WTC11 (cell line): Measurements from ENCODE around the gene CDK11B. TPM values are rescaled to one million over a fixed set of nuclear protein-coding genes. Genes with fewer than 3 reads are reported as not detected.

ENCODE experiments used
- ATAC-seq: fragments of 200-7000 bp; cut with Tn5 transposase; 2 replicates; pipeline ENCODE4 v1.10.0; 2021; ENCODE audit warnings: mild to moderate bottlenecking, moderate library complexity
- CTCF ChIA-PET: fragments of 300-600 bp; sonication (Branson Sonifier 250); formaldehyde crosslinking; loops from one replicate; lab custom pipeline; 2021; ENCODE audit warnings: antibody characterized with exemption; lab: Charles Lee
- POLR2A ChIA-PET: fragments of 350-600 bp; sonication (Branson Sonifier 250); formaldehyde crosslinking; loops from one replicate; lab custom pipeline; 2021; ENCODE audit warnings: antibody characterized with exemption; lab: Charles Lee
- DNase-seq: peaks from one replicate; pipeline ENCODE4 v3.0.0; 2021; ENCODE audit warnings: low spot score
- H3K27ac Mint-ChIP-seq: 2 replicates; pipeline ENCODE4 v1.8.0; 2021; ENCODE audit warnings: mixed read lengths
- H3K27me3 Mint-ChIP-seq: 2 replicates; pipeline ENCODE4 v1.8.0; 2021; ENCODE audit warnings: low read depth, mild to moderate bottlenecking, moderate library complexity, mixed read lengths
- H3K36me3 Mint-ChIP-seq: 2 replicates; pipeline ENCODE4 v1.8.0; 2021; ENCODE audit warnings: mixed read lengths
- H3K4me1 Mint-ChIP-seq: 2 replicates; pipeline ENCODE4 v1.8.0; 2022; ENCODE audit warnings: mixed read lengths
- H3K4me3 Mint-ChIP-seq: 2 replicates; pipeline ENCODE4 v1.8.0; 2021; ENCODE audit warnings: mild to moderate bottlenecking, moderate library complexity, mixed read lengths
- H3K9me3 Mint-ChIP-seq: 2 replicates; pipeline ENCODE4 v1.8.0; 2021; ENCODE audit warnings: mixed read lengths
- CBFB ChIP-seq: sonication (generic); formaldehyde crosslinking; IDR thresholded peaks from 2 replicates; pipeline ENCODE4 v1.8.1; 2022; ENCODE audit warnings: mild to moderate bottlenecking, low read depth, missing genetic modification reagents
- CREM ChIP-seq: sonication (generic); formaldehyde crosslinking; IDR thresholded peaks from 2 replicates; pipeline ENCODE4 v1.8.1; 2022; ENCODE audit warnings: mild to moderate bottlenecking, missing genetic modification reagents, moderate library complexity
- E2F5 ChIP-seq: sonication (generic); formaldehyde crosslinking; IDR thresholded peaks from 2 replicates; pipeline ENCODE4 v1.8.1; 2022; ENCODE audit warnings: mild to moderate bottlenecking, moderate library complexity, missing genetic modification reagents
- ESRRA ChIP-seq: sonication (generic); formaldehyde crosslinking; IDR thresholded peaks from 2 replicates; pipeline ENCODE4 v1.8.1; 2022; ENCODE audit warnings: mild to moderate bottlenecking, missing genetic modification reagents, borderline replicate concordance
- ETV6 ChIP-seq: sonication (generic); formaldehyde crosslinking; IDR thresholded peaks from 2 replicates; pipeline ENCODE4 v1.8.1; 2022; ENCODE audit warnings: mild to moderate bottlenecking, missing genetic modification reagents
- FOXK1 ChIP-seq: sonication (generic); formaldehyde crosslinking; IDR thresholded peaks from 2 replicates; pipeline ENCODE4 v1.8.0; 2022; ENCODE audit warnings: mild to moderate bottlenecking, moderate library complexity, missing genetic modification reagents
- GRHL2 ChIP-seq: fragments of 250-450 bp; sonication (Bioruptor Pico); IDR thresholded peaks from 2 replicates; pipeline ENCODE4 v1.8.0; 2022; ENCODE audit warnings: mild to moderate bottlenecking, moderate library complexity; ENCODE audit not compliant: insufficient replicate concordance, severe bottlenecking
- NR2C2 ChIP-seq: sonication (generic); formaldehyde crosslinking; IDR thresholded peaks from 2 replicates; pipeline ENCODE4 v1.8.0; 2022; ENCODE audit warnings: mild to moderate bottlenecking, missing genetic modification reagents
- PRRX2 ChIP-seq: fragments of 250-450 bp; sonication (Bioruptor Pico); IDR thresholded peaks from 2 replicates; pipeline ENCODE4 v1.8.0; 2021; ENCODE audit warnings: mild to moderate bottlenecking
- RELA ChIP-seq: sonication (generic); formaldehyde crosslinking; IDR thresholded peaks from 2 replicates; pipeline ENCODE4 v1.8.1; 2022; ENCODE audit warnings: missing genetic modification reagents, mild to moderate bottlenecking, borderline replicate concordance
- ZNF232 ChIP-seq: sonication (generic); formaldehyde crosslinking; IDR thresholded peaks from 2 replicates; pipeline ENCODE4 v1.8.0; 2022; ENCODE audit warnings: mild to moderate bottlenecking, missing genetic modification reagents
- total RNA-seq: library from RNA; stranded (reverse); gene quantifications from 3 replicates; pipeline ENCODE4 v1.2.3, GENCODE V29; 2021
- TF ChIP-seq, protein P1 (sequence below): sonication (generic); formaldehyde crosslinking; IDR thresholded peaks from 2 replicates; pipeline ENCODE4 v1.8.0; 2023; ENCODE audit warnings: missing genetic modification reagents, mild to moderate bottlenecking, borderline replicate concordance
- TF ChIP-seq, protein P2 (sequence below): sonication (generic); formaldehyde crosslinking; IDR thresholded peaks from 2 replicates; pipeline ENCODE4 v1.8.1; 2023; ENCODE audit warnings: mild to moderate bottlenecking, moderate library complexity, missing genetic modification reagents
- TF ChIP-seq, protein P3 (sequence below): fragments of 250-450 bp; sonication (Bioruptor Pico); IDR thresholded peaks from 2 replicates; pipeline ENCODE4 v1.9.0; 2021; ENCODE audit warnings: mild to moderate bottlenecking, borderline replicate concordance

The CDK11B gene
- total RNA-seq, 1 experiment from 2014 or later: 41.2 TPM

DNA sequence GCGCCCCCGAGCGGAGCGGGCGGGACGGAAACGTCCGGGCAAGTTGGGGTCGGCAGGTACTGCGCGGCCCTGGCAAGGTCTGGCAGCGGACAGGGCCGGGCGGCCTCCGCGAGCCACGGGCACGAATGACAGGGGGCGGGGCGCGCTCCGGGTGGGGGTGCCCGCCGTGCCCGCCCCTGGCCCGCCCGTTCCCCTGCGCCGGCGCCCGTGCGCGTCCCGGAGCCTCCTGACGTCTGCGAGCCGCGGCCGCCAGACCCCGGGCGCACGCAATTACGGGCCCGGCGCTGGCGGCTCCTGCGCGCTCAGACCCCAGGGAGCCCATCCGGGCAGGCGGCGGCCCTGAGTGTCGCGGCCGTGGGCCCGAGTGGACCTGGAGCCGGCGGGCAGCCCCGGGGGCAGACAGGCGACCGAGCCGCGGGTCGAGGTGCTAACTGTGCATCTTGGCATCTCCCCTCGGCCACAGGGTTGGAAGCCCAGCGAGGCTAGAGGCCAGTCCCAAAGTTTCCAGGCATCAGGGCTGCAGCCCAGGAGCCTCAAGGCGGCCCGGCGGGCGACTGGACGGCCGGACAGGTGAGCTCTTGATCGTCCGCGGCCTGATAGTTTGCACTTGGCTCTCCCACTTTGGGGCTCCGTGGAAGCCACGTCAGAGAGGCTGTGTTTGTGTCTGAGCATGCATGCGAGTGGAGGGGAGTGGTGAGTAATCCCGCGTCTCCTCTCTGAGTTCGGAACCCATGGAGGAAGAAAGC is 42.6 kb downstream of the CDK11B start:
- 0 out of 2 replicates have a peak, but pooled peaks cover 5% of the 10 kb centered on the region for H3K36me3 Mint-ChIP-seq
- DNase-seq: peak; percentile 15
- H3K4me3 Mint-ChIP-seq: peak overlapping the region; percentile 74
- H3K9me3 Mint-ChIP-seq: no peaks in the 10 kb centered on the region
- TF ChIP-seq, protein P1, sequence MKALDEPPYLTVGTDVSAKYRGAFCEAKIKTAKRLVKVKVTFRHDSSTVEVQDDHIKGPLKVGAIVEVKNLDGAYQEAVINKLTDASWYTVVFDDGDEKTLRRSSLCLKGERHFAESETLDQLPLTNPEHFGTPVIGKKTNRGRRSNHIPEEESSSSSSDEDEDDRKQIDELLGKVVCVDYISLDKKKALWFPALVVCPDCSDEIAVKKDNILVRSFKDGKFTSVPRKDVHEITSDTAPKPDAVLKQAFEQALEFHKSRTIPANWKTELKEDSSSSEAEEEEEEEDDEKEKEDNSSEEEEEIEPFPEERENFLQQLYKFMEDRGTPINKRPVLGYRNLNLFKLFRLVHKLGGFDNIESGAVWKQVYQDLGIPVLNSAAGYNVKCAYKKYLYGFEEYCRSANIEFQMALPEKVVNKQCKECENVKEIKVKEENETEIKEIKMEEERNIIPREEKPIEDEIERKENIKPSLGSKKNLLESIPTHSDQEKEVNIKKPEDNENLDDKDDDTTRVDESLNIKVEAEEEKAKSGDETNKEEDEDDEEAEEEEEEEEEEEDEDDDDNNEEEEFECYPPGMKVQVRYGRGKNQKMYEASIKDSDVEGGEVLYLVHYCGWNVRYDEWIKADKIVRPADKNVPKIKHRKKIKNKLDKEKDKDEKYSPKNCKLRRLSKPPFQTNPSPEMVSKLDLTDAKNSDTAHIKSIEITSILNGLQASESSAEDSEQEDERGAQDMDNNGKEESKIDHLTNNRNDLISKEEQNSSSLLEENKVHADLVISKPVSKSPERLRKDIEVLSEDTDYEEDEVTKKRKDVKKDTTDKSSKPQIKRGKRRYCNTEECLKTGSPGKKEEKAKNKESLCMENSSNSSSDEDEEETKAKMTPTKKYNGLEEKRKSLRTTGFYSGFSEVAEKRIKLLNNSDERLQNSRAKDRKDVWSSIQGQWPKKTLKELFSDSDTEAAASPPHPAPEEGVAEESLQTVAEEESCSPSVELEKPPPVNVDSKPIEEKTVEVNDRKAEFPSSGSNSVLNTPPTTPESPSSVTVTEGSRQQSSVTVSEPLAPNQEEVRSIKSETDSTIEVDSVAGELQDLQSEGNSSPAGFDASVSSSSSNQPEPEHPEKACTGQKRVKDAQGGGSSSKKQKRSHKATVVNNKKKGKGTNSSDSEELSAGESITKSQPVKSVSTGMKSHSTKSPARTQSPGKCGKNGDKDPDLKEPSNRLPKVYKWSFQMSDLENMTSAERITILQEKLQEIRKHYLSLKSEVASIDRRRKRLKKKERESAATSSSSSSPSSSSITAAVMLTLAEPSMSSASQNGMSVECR: peak; percentile 10; the same call in 1 of the 2 replicates
- TF ChIP-seq NR2C2: no peak
- CTCF ChIA-PET: interaction anchor here (1.4 kb wide), 1 partner anchor 13 kb away, joined by 7 read pairs; no protein-coding TSS in a partner anchor
- H3K27me3 Mint-ChIP-seq: no peaks in the 10 kb centered on the region
- POLR2A ChIA-PET: interaction anchor here (0.6 to 1.5 kb wide), 3 partner anchors 13 to 269 kb away, joined by 3 to 7 read pairs (median 7); no protein-coding TSS in a partner anchor
- peak; percentile 6 for ATAC-seq
- H3K27ac Mint-ChIP-seq: no peak overlapping the region
- H3K4me1 Mint-ChIP-seq: peaks cover 18% of the 10 kb centered on the region

- H3K27me3 Mint-ChIP-seq: no peaks in the 10 kb centered on the region
- DNase-seq (peak; percentile 97), ATAC-seq (peak; percentile 86)
- H3K4me1 Mint-ChIP-seq: peaks cover 18% of the 10 kb centered on the region
- peak within 1 kb of the TSS; percentile 73 for H3K27ac Mint-ChIP-seq
- H3K9me3 Mint-ChIP-seq: no peaks in the 10 kb centered on the region
- POLR2A ChIA-PET: interaction anchor here (0.6 to 1.5 kb wide), 3 partner anchors 14 to 268 kb away, joined by 3 to 7 read pairs (median 7); no protein-coding TSS in a partner anchor
- 0 out of 2 replicates have a peak, but pooled peaks cover 5% of the 10 kb centered on the region for H3K36me3 Mint-ChIP-seq
- CTCF ChIA-PET: interaction anchor here (0.6 to 2.4 kb wide), 7 partner anchors 11 to 111 kb away, joined by 3 to 7 read pairs (median 4); no protein-coding TSS in a partner anchor
- H3K4me3 Mint-ChIP-seq: peak within 1 kb of the TSS; percentile 91
- TF ChIP-seq CREM (CRISPR knock-in tag): peak; percentile 97
- TF ChIP-seq ETV6 (CRISPR knock-in tag): 0 out of 2 replicates have a peak, but pooled peaks have one; percentile 12
- TF ChIP-seq ZNF232: no peak; the same call in 1 of the 2 replicates
- TF ChIP-seq FOXK1 (CRISPR knock-in tag): peak; percentile 43; the same call in 1 of the 2 replicates
- peak; percentile 95 for TF ChIP-seq RELA (CRISPR knock-in tag)
- TF ChIP-seq, protein P2, sequence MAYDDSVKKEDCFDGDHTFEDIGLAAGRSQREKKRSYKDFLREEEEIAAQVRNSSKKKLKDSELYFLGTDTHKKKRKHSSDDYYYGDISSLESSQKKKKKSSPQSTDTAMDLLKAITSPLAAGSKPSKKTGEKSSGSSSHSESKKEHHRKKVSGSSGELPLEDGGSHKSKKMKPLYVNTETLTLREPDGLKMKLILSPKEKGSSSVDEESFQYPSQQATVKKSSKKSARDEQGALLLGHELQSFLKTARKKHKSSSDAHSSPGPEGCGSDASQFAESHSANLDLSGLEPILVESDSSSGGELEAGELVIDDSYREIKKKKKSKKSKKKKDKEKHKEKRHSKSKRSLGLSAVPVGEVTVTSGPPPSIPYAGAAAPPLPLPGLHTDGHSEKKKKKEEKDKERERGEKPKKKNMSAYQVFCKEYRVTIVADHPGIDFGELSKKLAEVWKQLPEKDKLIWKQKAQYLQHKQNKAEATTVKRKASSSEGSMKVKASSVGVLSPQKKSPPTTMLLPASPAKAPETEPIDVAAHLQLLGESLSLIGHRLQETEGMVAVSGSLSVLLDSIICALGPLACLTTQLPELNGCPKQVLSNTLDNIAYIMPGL (CRISPR knock-in tag): peak; percentile 80
- peak; percentile 32; the same call in 1 of the 2 replicates for TF ChIP-seq PRRX2 (CRISPR knock-in tag)
- peak; percentile 64; the same call in 1 of the 2 replicates for TF ChIP-seq ESRRA (CRISPR knock-in tag)
- peak; percentile 56; the same call in 1 of the 2 replicates for TF ChIP-seq CBFB (CRISPR knock-in tag)
- TF ChIP-seq, protein P3, sequence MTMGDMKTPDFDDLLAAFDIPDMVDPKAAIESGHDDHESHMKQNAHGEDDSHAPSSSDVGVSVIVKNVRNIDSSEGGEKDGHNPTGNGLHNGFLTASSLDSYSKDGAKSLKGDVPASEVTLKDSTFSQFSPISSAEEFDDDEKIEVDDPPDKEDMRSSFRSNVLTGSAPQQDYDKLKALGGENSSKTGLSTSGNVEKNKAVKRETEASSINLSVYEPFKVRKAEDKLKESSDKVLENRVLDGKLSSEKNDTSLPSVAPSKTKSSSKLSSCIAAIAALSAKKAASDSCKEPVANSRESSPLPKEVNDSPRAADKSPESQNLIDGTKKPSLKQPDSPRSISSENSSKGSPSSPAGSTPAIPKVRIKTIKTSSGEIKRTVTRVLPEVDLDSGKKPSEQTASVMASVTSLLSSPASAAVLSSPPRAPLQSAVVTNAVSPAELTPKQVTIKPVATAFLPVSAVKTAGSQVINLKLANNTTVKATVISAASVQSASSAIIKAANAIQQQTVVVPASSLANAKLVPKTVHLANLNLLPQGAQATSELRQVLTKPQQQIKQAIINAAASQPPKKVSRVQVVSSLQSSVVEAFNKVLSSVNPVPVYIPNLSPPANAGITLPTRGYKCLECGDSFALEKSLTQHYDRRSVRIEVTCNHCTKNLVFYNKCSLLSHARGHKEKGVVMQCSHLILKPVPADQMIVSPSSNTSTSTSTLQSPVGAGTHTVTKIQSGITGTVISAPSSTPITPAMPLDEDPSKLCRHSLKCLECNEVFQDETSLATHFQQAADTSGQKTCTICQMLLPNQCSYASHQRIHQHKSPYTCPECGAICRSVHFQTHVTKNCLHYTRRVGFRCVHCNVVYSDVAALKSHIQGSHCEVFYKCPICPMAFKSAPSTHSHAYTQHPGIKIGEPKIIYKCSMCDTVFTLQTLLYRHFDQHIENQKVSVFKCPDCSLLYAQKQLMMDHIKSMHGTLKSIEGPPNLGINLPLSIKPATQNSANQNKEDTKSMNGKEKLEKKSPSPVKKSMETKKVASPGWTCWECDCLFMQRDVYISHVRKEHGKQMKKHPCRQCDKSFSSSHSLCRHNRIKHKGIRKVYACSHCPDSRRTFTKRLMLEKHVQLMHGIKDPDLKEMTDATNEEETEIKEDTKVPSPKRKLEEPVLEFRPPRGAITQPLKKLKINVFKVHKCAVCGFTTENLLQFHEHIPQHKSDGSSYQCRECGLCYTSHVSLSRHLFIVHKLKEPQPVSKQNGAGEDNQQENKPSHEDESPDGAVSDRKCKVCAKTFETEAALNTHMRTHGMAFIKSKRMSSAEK (CRISPR knock-in tag): no peak
- TF ChIP-seq E2F5: peak; percentile 79
- TF ChIP-seq GRHL2: no peak
- TF ChIP-seq, protein P1: peak; percentile 70; the same call in 1 of the 2 replicates
- TF ChIP-seq NR2C2: 0 out of 2 replicates have a peak, but pooled peaks have one; percentile 30
Measured at GRCh38 chr1:1615256-1616044, 43.4 kb downstream of the CDK11B start, which contains the start of gene MIB2. MIB2 (plus strand) TSS chr1:1615500; CDS start chr1:1623453, 7,953 bp downstream.
